ENCODE results near the gene MGARP.
A peak's percentile ranks its signal among the peaks of the same experiment; 100 is the strongest.

MGARP gene

DNA sequence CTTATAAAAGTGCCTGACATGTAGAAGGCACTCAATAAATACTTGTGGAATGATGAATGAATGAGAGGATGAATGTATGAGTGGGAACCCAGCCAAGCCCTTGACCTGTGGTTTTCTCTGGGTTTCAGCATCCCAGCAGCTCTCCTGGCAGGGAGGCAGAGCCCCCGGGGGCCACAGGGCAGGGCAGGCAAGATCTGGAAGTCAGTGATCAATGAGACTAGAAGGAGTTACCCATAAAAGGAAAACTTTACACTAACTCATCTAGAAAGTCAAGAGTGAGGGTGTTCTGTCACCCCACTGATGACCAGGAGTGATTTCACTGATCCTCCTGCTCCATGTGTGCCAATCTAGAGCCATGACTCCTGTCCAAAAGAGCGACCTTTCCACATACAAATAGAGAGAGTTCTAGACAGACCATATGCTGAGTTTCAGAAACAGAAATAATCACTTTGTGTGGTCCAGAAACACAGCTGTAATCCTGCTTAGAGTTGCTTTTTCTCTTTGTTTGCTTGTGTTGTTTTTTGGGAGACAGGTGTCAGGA, 37.4 kb downstream of the MGARP start:
- DNase-seq: no peak

DNA sequence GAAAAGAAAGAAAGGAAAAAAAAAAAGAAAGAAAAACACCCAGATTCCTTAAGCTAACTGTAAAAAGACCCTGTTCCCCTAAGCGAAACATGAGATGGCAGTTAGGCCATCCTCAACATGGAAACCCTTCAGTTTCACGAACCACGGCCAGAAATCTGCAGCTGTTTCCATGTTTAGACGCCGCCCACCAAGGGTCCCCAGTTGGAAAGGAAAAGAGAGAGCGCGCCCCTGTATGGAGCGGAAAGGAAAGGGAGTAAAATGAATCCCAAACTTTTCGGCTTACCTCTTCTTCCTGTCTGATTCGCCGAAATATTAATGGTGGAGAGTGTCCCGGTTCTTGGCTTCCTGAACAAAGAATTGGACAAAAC, 38.3 kb downstream of the MGARP start:
- DNase-seq: no peak

- no peak for DNase-seq
Measured at GRCh38 chr4:139241086-139241783, 38.8 kb downstream of the MGARP start.

DNA sequence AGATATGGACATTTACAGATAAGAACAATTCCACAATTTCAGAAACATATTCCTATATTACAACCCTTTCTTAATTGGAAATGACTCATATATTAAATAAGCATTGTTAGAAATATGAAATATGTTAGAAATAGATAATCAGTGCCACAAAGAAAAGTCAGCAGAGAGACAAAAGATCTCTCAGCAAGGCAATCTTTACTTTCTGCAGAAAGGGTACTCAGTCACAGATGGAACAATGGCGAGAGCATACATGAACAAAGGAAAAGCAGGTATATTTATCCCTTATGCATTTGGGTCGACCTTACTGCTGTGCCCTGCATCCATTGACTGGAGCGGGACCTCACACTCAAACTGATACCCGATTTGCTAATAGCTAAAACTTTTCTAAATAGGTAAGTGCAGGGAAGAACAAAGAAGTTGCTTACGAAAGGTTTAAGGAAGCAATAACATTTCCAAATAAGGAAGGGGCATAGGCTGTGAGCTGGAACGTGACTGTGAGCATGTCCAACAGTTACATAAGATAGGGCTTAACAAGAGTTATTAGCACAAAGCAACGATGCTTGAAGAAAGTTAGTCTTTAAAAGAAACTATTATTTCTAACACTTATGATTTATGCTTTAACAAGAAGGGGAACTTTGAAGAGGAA, 40.8 kb downstream of the MGARP start:
- no peak for DNase-seq

- DNase-seq: no peak
Measured at GRCh38 chr4:139234253-139234652, 45.8 kb downstream of the MGARP start.

- peak; percentile 9 for DNase-seq
Measured at GRCh38 chr4:139229534-139230039, 50.4 kb downstream of the MGARP start.

DNA sequence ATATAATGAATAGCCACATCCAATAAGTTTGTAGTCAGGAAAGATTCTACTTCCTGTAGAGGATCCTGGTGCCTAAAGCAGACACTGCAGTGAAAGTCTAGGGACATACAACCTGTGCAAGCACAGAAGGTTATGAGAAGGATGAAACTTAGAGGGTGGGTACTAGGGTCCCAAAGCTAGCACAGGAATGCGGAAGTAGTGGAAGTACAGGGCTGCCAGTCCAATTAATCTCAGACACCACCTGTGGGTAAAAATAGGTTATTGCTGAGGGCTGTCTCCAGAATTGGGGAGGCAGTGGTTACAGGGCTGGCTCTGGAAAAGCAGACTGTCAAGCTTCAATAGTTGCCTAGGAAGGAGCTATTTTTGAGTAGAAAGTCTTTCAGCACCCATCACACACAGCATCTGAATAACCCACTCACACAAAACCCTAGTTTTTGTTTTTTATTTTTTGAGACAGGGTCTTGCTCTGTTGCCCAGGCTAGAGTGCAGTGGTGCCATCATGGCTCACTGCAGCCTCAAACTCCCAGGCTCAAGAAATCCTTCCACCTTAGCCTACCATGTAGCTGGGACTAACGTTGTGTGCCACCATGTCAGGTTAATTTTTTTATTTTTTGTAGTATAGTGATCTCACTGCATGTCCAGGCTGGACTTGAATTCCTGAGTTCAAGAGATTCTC, 52.2 kb downstream of the MGARP start:
- no peak for DNase-seq

DNA sequence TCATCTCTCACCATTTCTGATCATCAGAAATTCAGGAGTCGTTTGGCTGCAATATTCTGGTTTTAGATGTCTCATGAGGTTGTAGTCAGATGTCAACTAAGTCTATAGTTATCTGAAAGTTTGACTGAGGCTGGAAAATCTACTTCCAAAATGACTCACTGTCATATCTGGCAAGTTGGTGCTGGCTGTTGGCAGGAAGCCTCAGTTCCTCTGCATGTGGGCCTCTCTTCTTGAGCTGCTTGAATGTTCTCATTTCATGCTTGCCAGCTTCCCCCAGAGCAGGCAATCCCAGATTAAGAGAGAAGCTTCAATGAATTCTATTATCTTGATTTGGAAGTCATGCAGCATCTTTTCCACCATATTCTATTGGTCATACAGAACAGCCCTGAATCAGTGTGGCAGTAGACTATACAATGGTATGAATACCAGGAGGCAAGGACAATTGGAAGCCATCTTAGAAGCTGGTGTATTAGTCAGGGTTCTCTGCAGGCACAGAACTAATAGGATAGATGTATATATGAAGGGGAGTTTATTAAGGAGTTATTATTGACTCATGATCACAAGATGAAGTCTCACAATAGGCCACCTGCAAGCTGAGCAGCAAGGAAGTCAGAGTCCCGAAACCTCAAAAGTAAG, 56.2 kb downstream of the MGARP start:
- no peak for DNase-seq

DNA sequence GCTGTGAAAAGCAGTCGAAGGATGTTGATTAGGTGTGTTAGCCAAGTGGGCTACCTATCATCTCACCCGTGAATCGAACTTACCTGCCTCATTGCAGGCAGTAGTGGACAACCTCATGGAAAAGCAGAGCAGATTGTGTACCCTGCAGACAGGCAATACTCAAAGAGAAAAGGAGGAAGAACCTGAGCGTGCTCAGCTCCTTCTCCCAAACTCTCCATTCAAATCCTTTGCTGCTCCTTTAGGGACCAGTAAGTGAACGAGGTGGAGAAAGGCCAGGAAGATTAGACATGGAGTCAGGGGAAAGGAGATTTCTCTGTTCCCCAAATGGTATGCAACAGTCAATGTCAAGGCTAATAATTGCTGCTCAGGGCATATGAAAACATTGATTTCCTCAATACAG, 57.8 kb downstream of the MGARP start:
- no peak for DNase-seq

DNA sequence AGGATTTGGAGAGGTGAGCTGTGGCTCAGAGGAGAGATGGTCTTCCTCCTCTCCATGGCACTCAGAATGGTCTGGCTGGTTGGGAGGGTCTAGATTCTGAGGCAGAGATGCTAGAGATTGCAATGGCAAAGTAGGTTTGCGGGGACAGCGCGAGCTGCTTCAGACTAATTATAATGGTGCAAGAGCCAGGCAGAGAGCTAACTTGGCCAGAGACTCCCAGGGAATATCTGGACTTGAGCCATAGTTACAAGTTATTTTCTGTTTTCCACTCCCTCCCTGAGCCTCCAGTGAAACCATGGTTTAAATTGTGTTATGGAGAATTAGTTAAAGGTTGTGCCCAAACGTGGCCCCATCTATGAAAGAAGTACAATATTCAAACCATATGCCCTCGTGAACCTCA, 58.3 kb downstream of the MGARP start:
- DNase-seq: no peak

DNA sequence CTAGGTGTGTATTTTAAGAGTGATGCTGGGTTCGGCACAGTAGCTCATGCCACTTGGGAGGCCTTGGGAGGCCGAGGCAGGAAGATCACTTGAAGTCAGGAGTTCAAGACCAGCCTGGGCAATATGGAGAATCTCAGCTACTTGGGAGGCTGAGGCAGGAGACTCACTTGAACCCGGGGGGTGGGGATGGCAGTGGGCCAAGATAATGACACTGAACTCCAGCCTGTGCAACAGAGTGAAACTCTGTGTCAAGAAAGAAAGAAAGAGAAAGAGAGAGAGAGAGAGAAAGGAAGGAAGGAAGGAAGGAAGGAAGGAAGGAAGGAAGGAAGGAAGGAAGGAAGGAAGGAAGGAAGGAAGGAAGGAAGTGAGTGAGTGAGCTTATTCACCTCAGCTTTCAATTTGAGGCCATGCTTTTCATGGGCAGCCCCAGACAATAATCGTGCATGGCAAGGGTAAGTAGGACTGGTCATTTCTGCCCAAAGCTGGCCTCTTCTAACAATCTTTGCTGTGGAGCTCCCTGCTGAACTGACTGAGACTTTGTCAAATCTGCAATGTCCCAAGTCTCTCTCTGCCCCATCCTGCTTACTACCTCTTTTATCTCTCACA, 60.5 kb downstream of the MGARP start:
- no peak for DNase-seq

Data from DMS79 treated with DMSO at 0.1 percent for 48 hours (cell line).